ENCODE data around the gene COLGALT1.
"Not testable (repeated sequence)": the region's sequence is repeated elsewhere in the genome, so short reads cannot be mapped to it uniquely, and the experiment has no call there.

COLGALT1 gene

GRCh38 chr19:17555480-17555928 lies at the start of gene COLGALT1:
Gene COLGALT1, plus strand, starts transcription at chr19:17555649. Its CDS starts 65 bp downstream, at chr19:17555714.
- DNase-seq = peak; percentile 94

GRCh38 chr19:17506745-17507144 lies 48.7 kb upstream of the COLGALT1 start:
- no peak for DNase-seq

GRCh38 chr19:17508558-17508933 lies 46.9 kb upstream of the COLGALT1 start:
- DNase-seq = not testable (repeated sequence)

- DNase-seq = no peak
These were observed 45.0 kb upstream of the COLGALT1 start for GRCh38 chr19:17510220-17510993.

GRCh38 chr19:17511724-17512573 lies 43.5 kb upstream of the COLGALT1 start:
- DNase-seq = peak; percentile 75

- no peak for DNase-seq
These were observed 42.9 kb upstream of the COLGALT1 start for GRCh38 chr19:17512574-17512939.

- DNase-seq = no peak
These were observed 39.9 kb upstream of the COLGALT1 start for GRCh38 chr19:17515408-17516149.

- no peak for DNase-seq
These were observed 37.6 kb upstream of the COLGALT1 start for GRCh38 chr19:17517898-17518297.

GRCh38 chr19:17518654-17519053 lies 36.8 kb upstream of the COLGALT1 start:
- not testable (repeated sequence) for DNase-seq

GRCh38 chr19:17519967-17520366 lies 35.5 kb upstream of the COLGALT1 start:
- no peak for DNase-seq

GRCh38 chr19:17520865-17521264 lies 34.6 kb upstream of the COLGALT1 start:
- no peak for DNase-seq

GRCh38 chr19:17522988-17523872 lies 32.2 kb upstream of the COLGALT1 start:
- no peak for DNase-seq

- no peak for DNase-seq
These were observed 30.8 kb upstream of the COLGALT1 start for GRCh38 chr19:17524651-17525050.

GRCh38 chr19:17525141-17525540 lies 30.3 kb upstream of the COLGALT1 start:
- no peak for DNase-seq

- DNase-seq = no peak
These were observed 28.5 kb upstream of the COLGALT1 start for GRCh38 chr19:17526922-17527321.

GRCh38 chr19:17527326-17527725 lies 28.1 kb upstream of the COLGALT1 start:
- DNase-seq = no peak

GRCh38 chr19:17528610-17529009 lies 26.8 kb upstream of the COLGALT1 start:
- no peak for DNase-seq

GRCh38 chr19:17529239-17530158 lies 25.9 kb upstream of the COLGALT1 start:
- no peak for DNase-seq

GRCh38 chr19:17530586-17530985 lies 24.9 kb upstream of the COLGALT1 start:
- DNase-seq = peak; percentile 78

GRCh38 chr19:17532116-17532515 lies 23.3 kb upstream of the COLGALT1 start:
- DNase-seq = no peak

- DNase-seq = no peak
These were observed 22.9 kb upstream of the COLGALT1 start for GRCh38 chr19:17532557-17532956.

All from DMS153 (cell line).